Loucy (cell line): ENCODE data around the gene CADM2.

Experiments
- H2AFZ ChIP-seq: fragments of 200-600 bp; sonication (generic); 2 replicates; pipeline ENCODE4 v1.6.0; 2016; ENCODE audit warnings: antibody characterized with exemption, mild to moderate bottlenecking, low read length, moderate library complexity
- H3F3A ChIP-seq: fragments of 200-600 bp; 2 replicates; pipeline ENCODE4 v1.6.0; 2016; ENCODE audit warnings: antibody characterized with exemption, low read depth, mild to moderate bottlenecking
- H3K27me3 ChIP-seq: fragments of 200-600 bp; sonication (generic); 2 replicates; pipeline ENCODE4 v1.6.1; 2014; ENCODE audit warnings: low read length, mild to moderate bottlenecking; ENCODE audit not compliant: insufficient read depth, poor library complexity, severe bottlenecking
- H3K36me3 ChIP-seq: fragments of 200-600 bp; sonication (generic); 2 replicates; pipeline ENCODE4 v1.6.1; 2016; ENCODE audit warnings: low read length; ENCODE audit not compliant: insufficient read depth
- H3K4me1 ChIP-seq: fragments of 200-600 bp; sonication (generic); 2 replicates; pipeline ENCODE4 v1.5.1; 2014; ENCODE audit warnings: low read length, mild to moderate bottlenecking; ENCODE audit not compliant: insufficient read depth, poor library complexity, severe bottlenecking
- H3K4me2 ChIP-seq: fragments of 200-600 bp; sonication (generic); 2 replicates; pipeline ENCODE4 v1.6.0; 2014; ENCODE audit warnings: antibody characterized with exemption, low read length, low read depth, mild to moderate bottlenecking; ENCODE audit not compliant: poor library complexity, severe bottlenecking
- H3K4me3 ChIP-seq: fragments of 200-600 bp; sonication (generic); 2 replicates; pipeline ENCODE4 v1.5.1; 2014; ENCODE audit warnings: low read length, mild to moderate bottlenecking, mixed read lengths; ENCODE audit not compliant: poor library complexity, severe bottlenecking
- H3K79me2 ChIP-seq: fragments of 200-600 bp; sonication (generic); 2 replicates; pipeline ENCODE4 v1.6.1; 2014; ENCODE audit warnings: low read length; ENCODE audit not compliant: insufficient read depth
- H3K9ac ChIP-seq: fragments of 200-600 bp; sonication (generic); 2 replicates; pipeline ENCODE4 v1.6.0; 2014; ENCODE audit warnings: mild to moderate bottlenecking, low read depth, low read length, moderate library complexity; ENCODE audit not compliant: poor library complexity, severe bottlenecking
- H3K9me2 ChIP-seq: fragments of 200-600 bp; sonication (generic); replicated peaks from 2 replicates; pipeline ENCODE4 v1.6.1; 2016; ENCODE audit warnings: low read depth, low read length, mixed read lengths
- H3K9me3 ChIP-seq: fragments of 200-600 bp; sonication (generic); 2 replicates; pipeline ENCODE4 v1.6.1; 2014; ENCODE audit warnings: mild to moderate bottlenecking, antibody characterized with exemption, low read length, low read depth; ENCODE audit not compliant: insufficient read depth
- H4K20me1 ChIP-seq: fragments of 200-600 bp; sonication (generic); 2 replicates; pipeline ENCODE4 v1.6.0; 2014; ENCODE audit warnings: antibody characterized with exemption, low read length, mild to moderate bottlenecking; ENCODE audit not compliant: insufficient read depth, poor library complexity, severe bottlenecking
- CTCF ChIP-seq: fragments of 200-600 bp; sonication (generic); conservative IDR thresholded peaks from 2 replicates; pipeline ENCODE4 v1.5.1; 2014; ENCODE audit warnings: mild to moderate bottlenecking, antibody characterized with exemption, low read length
- EZH2phosphoT487 ChIP-seq: fragments of 200-600 bp; IDR thresholded peaks from 2 replicates; pipeline ENCODE4 v1.6.1; 2018; ENCODE audit warnings: antibody characterized with exemption, mild to moderate bottlenecking, moderate library complexity, borderline replicate concordance

The CADM2 gene

GRCh38 chr3:85780806-85781205 is 822.0 kb downstream of the CADM2 start:
- no peak overlapping the region for H3K4me2 ChIP-seq
- no peaks in the 10 kb centered on the region for H3K36me3 ChIP-seq
- H3K9me3 ChIP-seq = no peaks in the 10 kb centered on the region
- H3K4me3 ChIP-seq = no peak overlapping the region
- H3K9me2 ChIP-seq = no peaks in the 10 kb centered on the region
- no peaks in the 10 kb centered on the region for H3K27me3 ChIP-seq
- no peaks in the 10 kb centered on the region for H3K4me1 ChIP-seq
- no peaks in the 10 kb centered on the region for H3F3A ChIP-seq
- TF ChIP-seq EZH2phosphoT487 = no peak
- TF ChIP-seq CTCF = no peak
- no peak overlapping the region for H3K9ac ChIP-seq
- no peaks in the 10 kb centered on the region for H4K20me1 ChIP-seq
- H2AFZ ChIP-seq = no peak overlapping the region
- H3K79me2 ChIP-seq = no peaks in the 10 kb centered on the region

GRCh38 chr3:85781806-85782205 is 823.0 kb downstream of the CADM2 start:
- no peaks in the 10 kb centered on the region for H3K27me3 ChIP-seq
- no peak overlapping the region for H3K4me2 ChIP-seq
- no peaks in the 10 kb centered on the region for H3K9me3 ChIP-seq
- H3K79me2 ChIP-seq = no peaks in the 10 kb centered on the region
- H3K9me2 ChIP-seq = no peaks in the 10 kb centered on the region
- no peak overlapping the region for H2AFZ ChIP-seq
- H3K4me3 ChIP-seq = no peak overlapping the region
- no peaks in the 10 kb centered on the region for H4K20me1 ChIP-seq
- H3F3A ChIP-seq = no peaks in the 10 kb centered on the region
- H3K4me1 ChIP-seq = no peaks in the 10 kb centered on the region
- no peaks in the 10 kb centered on the region for H3K36me3 ChIP-seq
- no peak overlapping the region for H3K9ac ChIP-seq
- no peak for TF ChIP-seq CTCF
- no peak for TF ChIP-seq EZH2phosphoT487

- Histone ChIP-seq H3K36me3 (no peaks in the 10 kb centered on the region), H3F3A (no peaks in the 10 kb centered on the region), H3K4me2 (no peak overlapping the region), H3K4me1 (no peaks in the 10 kb centered on the region), H3K27me3 (no peaks in the 10 kb centered on the region), H3K9me2 (no peaks in the 10 kb centered on the region), H4K20me1 (no peaks in the 10 kb centered on the region), H3K79me2 (no peaks in the 10 kb centered on the region), H2AFZ (no peak overlapping the region), H3K9me3 (no peaks in the 10 kb centered on the region), H3K4me3 (no peak overlapping the region), H3K9ac (no peak overlapping the region)
- no peak for TF ChIP-seq CTCF
- TF ChIP-seq EZH2phosphoT487 = no peak
Observed at GRCh38 chr3:85783291-85783690, 824.5 kb downstream of the CADM2 start.
